HCT116 (cell line): ENCODE measurements around the gene TIAM1. TPM values are rescaled to one million over a fixed set of nuclear protein-coding genes. Genes with fewer than 3 reads are reported as not detected.

ENCODE experiments used
- ATAC-seq: fragments of 200-7000 bp; cut with Tn5 transposase; 2 replicates; pipeline ENCODE4 v1.9.1; 2020; ENCODE audit warnings: mild to moderate bottlenecking, moderate library complexity
- BruUV-seq: library from RNA; stranded (reverse); fragments of 400-500 nt; replicated peaks from 2 replicates; lab custom pipeline; 2021; lab: Mats Ljungman, UMichigan
- CTCF ChIA-PET: fragments of 300-600 bp; sonication (Branson Sonifier 250); formaldehyde crosslinking; loops from one replicate; lab custom pipeline; 2021; ENCODE audit warnings: antibody characterized with exemption; lab: Charles Lee
- POLR2A ChIA-PET: fragments of 300-600, 350-600 bp; sonication (Branson Sonifier 250); formaldehyde crosslinking; loops from one replicate; lab custom pipeline; 2021; ENCODE audit warnings: antibody characterized with exemption; lab: Charles Lee
- RAD21 ChIA-PET, 2 experiments: fragments of 300-600 bp; sonication (Branson Sonifier 250); formaldehyde crosslinking; loops; one replicate each; lab custom pipeline; 2023; ENCODE audit warnings: low total read pairs in 2 of 2; ENCODE audit not compliant: uncharacterized antibody in 2 of 2, unreplicated experiment in 2 of 2, low non-redundant PET in 1 of 2; lab: Charles Lee
- DNase-seq: peaks from one replicate; pipeline ENCODE4 v3.0.0-alpha.2; 2010; ENCODE audit warnings: low read depth, low spot score
- H2AFZ ChIP-seq: fragments of 200-600 bp; shearing (Covaris generic), sonication (generic); 2 replicates; pipeline ENCODE4 v1.6.1; 2017; ENCODE audit warnings: low read depth, mixed run types, mixed read lengths, antibody characterized with exemption, low read length; ENCODE audit not compliant: poor library complexity, severe bottlenecking
- H3K27ac ChIP-seq: 2 replicates; pipeline ENCODE4 v1.5.1; 2012; ENCODE audit warnings: low read depth, low read length
- H3K27me3 ChIP-seq: fragments of 200-600 bp; sonication (generic); 2 replicates; pipeline ENCODE4 v1.6.1; 2016; ENCODE audit warnings: mixed run types, low read length, mixed read lengths; ENCODE audit not compliant: insufficient read depth
- H3K36me3 ChIP-seq, 2 experiments: fragments of 200-500 bp in 1 of 2; fragments of 200-600 bp in 1 of 2; sonication (Bioruptor generic) in 1 of 2; sonication (generic) in 1 of 2; 2 replicates each; pipeline versions ENCODE4 v1.5.1 to v1.6.1; 2014 to 2016; ENCODE audit warnings: low read length in 2 of 2, inconsistent platforms in 1 of 2, mixed read lengths in 1 of 2, mixed run types in 1 of 2; ENCODE audit not compliant: insufficient read depth in 2 of 2, control insufficient read depth in 1 of 2
- H3K4me1 ChIP-seq, 2 experiments: fragments of 200-600 bp in 1 of 2; sonication (generic) in 1 of 2; 2 replicates each; pipeline versions ENCODE4 v1.5.1 to v1.6.1; 2012 to 2017; ENCODE audit warnings: low read length in 2 of 2, inconsistent platforms in 1 of 2, mild to moderate bottlenecking in 1 of 2, mixed read lengths in 1 of 2, mixed run types in 1 of 2, moderate library complexity in 1 of 2; ENCODE audit not compliant: insufficient read depth in 2 of 2, control insufficient read depth in 1 of 2
- H3K4me2 ChIP-seq: fragments of 200-600 bp; sonication (generic); 2 replicates; pipeline ENCODE4 v1.6.1; 2017; ENCODE audit warnings: mixed run types, low read length, mixed read lengths
- H3K4me3 ChIP-seq, 2 experiments: fragments of 200-600 bp in 1 of 2; sonication (generic) in 1 of 2; replicated peaks in 1 of 2; 2 replicates each; pipeline ENCODE4 v1.5.1; 2011 to 2016; ENCODE audit warnings: low read length in 2 of 2, control low read depth in 1 of 2, low read depth in 1 of 2, mild to moderate bottlenecking in 1 of 2, mixed read lengths in 1 of 2, mixed run types in 1 of 2
- H3K79me2 ChIP-seq: fragments of 200-600 bp; sonication (generic); 2 replicates; pipeline ENCODE4 v1.6.1; 2017; ENCODE audit warnings: mild to moderate bottlenecking, mixed run types, low read length, moderate library complexity, mixed read lengths; ENCODE audit not compliant: insufficient read depth
- H3K9ac ChIP-seq: fragments of 200-600 bp; sonication (generic); 2 replicates; pipeline ENCODE4 v1.6.1; 2016; ENCODE audit warnings: low read length, mixed read lengths
- H3K9me2 ChIP-seq: fragments of 200-600 bp; sonication (generic), shearing (Covaris generic); 2 replicates; pipeline ENCODE4 v1.6.1; 2017; ENCODE audit warnings: mixed run types, mild to moderate bottlenecking, moderate library complexity; ENCODE audit not compliant: insufficient read depth
- H3K9me3 ChIP-seq, 2 experiments: fragments of 200-500 bp in 1 of 2; fragments of 200-600 bp in 1 of 2; sonication (Bioruptor generic) in 1 of 2; sonication (generic) in 1 of 2; 2 replicates each; pipeline ENCODE4 v1.6.1; 2014 to 2017; ENCODE audit warnings: low read length in 2 of 2, mixed read lengths in 2 of 2, inconsistent platforms in 1 of 2, low read depth in 1 of 2, mild to moderate bottlenecking in 1 of 2, mixed run types in 1 of 2, moderate library complexity in 1 of 2; ENCODE audit not compliant: control insufficient read depth in 1 of 2, insufficient read depth in 1 of 2
- H4K20me1 ChIP-seq: fragments of 200-600 bp; sonication (generic), shearing (Covaris generic); 2 replicates; pipeline ENCODE4 v1.6.1; 2017; ENCODE audit warnings: mixed run types, mild to moderate bottlenecking, moderate library complexity; ENCODE audit not compliant: insufficient read depth
- CEBPB ChIP-seq: IDR thresholded peaks from 2 replicates; pipeline ENCODE4 v1.6.1; 2012; ENCODE audit warnings: low read depth
- EZH2phosphoT487 ChIP-seq: fragments of 200-600 bp; IDR thresholded peaks from 2 replicates; pipeline ENCODE4 v1.6.1; 2018; ENCODE audit warnings: antibody characterized with exemption, borderline replicate concordance
- RAD21 ChIP-seq: IDR thresholded peaks from 2 replicates; pipeline ENCODE4 v1.6.1; 2012; ENCODE audit warnings: low read depth, mild to moderate bottlenecking
- SP1 ChIP-seq: IDR thresholded peaks from 2 replicates; pipeline ENCODE4 v1.6.1; 2012; ENCODE audit warnings: low read depth
- YY1 ChIP-seq: IDR thresholded peaks from 2 replicates; pipeline ENCODE4 v1.6.1; 2011; ENCODE audit warnings: low read length, low read depth, moderate library complexity, mild to moderate bottlenecking; ENCODE audit not compliant: insufficient replicate concordance; ENCODE audit errors: extremely low read depth
- ZFX ChIP-seq: fragments of 450-650 bp; IDR thresholded peaks from 2 replicates; pipeline ENCODE4 v1.6.1; 2017
- ZNF274 ChIP-seq: fragments of 200-500 bp; sonication (Bioruptor generic); IDR thresholded peaks from 2 replicates; pipeline ENCODE4 v1.6.1; 2014; ENCODE audit warnings: mild to moderate bottlenecking, low read depth, low read length, inconsistent platforms
- intact Hi-C: fragments of 100-400 bp; cut with micrococcal nuclease; formaldehyde crosslinking; loops from 2 replicates; pipeline ENCODE4 v1.10.0; 2022
- total RNA-seq: library from RNA; stranded (reverse); gene quantifications from one replicate; pipeline ENCODE4 v1.2.1, GENCODE V29; 2021; ENCODE audit not compliant: unreplicated experiment
- TF ChIP-seq, protein P1 (sequence below): IDR thresholded peaks from 2 replicates; pipeline ENCODE4 v1.6.1; 2011; ENCODE audit warnings: mild to moderate bottlenecking, low read length, moderate library complexity; ENCODE audit not compliant: insufficient replicate concordance; ENCODE audit errors: extremely low read depth
- TF ChIP-seq, protein P2 (sequence below), 3 experiments: fragments of 200-600 bp in 1 of 3; sonication (generic) in 1 of 3; IDR thresholded peaks in 2 of 3; conservative IDR thresholded peaks in 1 of 3; 2 replicates each; pipeline ENCODE4 v1.5.1; 2012 to 2017; ENCODE audit warnings: low read depth in 2 of 3, low read length in 2 of 3, antibody characterized with exemption in 1 of 3, borderline replicate concordance in 1 of 3, control low read depth in 1 of 3, mild to moderate bottlenecking in 1 of 3, mixed read lengths in 1 of 3, mixed run types in 1 of 3, moderate library complexity in 1 of 3; ENCODE audit not compliant: insufficient read depth in 1 of 3

TIAM1 gene
- total RNA-seq, 1 experiment from 2014 or later: 47.8 TPM

- TF ChIP-seq, protein P1, sequence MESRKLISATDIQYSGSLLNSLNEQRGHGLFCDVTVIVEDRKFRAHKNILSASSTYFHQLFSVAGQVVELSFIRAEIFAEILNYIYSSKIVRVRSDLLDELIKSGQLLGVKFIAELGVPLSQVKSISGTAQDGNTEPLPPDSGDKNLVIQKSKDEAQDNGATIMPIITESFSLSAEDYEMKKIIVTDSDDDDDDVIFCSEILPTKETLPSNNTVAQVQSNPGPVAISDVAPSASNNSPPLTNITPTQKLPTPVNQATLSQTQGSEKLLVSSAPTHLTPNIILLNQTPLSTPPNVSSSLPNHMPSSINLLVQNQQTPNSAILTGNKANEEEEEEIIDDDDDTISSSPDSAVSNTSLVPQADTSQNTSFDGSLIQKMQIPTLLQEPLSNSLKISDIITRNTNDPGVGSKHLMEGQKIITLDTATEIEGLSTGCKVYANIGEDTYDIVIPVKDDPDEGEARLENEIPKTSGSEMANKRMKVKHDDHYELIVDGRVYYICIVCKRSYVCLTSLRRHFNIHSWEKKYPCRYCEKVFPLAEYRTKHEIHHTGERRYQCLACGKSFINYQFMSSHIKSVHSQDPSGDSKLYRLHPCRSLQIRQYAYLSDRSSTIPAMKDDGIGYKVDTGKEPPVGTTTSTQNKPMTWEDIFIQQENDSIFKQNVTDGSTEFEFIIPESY: no peak
Observed at GRCh38 chr21:31370893-31371544, 27.0 kb upstream of the TIAM1 start (continued).

DNA sequence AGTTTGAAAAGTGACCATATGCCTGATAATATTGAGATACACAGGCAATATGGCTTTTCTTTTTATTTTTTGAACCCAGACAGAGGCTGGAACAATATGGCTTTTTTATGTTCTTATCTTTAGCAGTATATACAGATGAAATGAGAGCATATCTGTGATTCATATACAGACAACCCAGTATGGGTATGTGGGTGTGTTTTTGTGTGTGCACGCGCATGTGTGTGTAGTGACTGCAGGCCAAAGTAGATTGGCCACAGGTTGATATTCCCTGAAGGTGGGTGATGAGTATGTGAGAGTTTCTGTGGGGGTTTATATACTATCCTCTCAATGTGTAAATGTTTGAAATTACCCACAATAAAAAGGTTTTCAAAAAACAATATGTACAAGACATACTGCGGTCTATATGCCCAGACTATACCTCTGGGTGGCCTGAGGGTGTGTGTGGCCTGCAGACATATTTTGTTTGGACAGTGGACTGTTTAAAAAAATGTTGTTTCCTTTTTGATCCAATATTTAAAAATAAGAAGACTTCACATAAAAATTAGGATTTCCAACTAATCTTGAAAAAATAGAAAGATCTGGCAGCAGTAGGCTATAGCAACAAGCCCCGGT lies 26.3 kb upstream of the TIAM1 start:
- no peak for TF ChIP-seq ZFX
- TF ChIP-seq CEBPB: no peak
- TF ChIP-seq RAD21: no peak
- no peak for TF ChIP-seq ZNF274
- no peak for TF ChIP-seq SP1
- TF ChIP-seq, protein P2, sequence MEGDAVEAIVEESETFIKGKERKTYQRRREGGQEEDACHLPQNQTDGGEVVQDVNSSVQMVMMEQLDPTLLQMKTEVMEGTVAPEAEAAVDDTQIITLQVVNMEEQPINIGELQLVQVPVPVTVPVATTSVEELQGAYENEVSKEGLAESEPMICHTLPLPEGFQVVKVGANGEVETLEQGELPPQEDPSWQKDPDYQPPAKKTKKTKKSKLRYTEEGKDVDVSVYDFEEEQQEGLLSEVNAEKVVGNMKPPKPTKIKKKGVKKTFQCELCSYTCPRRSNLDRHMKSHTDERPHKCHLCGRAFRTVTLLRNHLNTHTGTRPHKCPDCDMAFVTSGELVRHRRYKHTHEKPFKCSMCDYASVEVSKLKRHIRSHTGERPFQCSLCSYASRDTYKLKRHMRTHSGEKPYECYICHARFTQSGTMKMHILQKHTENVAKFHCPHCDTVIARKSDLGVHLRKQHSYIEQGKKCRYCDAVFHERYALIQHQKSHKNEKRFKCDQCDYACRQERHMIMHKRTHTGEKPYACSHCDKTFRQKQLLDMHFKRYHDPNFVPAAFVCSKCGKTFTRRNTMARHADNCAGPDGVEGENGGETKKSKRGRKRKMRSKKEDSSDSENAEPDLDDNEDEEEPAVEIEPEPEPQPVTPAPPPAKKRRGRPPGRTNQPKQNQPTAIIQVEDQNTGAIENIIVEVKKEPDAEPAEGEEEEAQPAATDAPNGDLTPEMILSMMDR (IDR thresholded peaks at IDR 0.05 in 2 of 3, conservative IDR thresholded peaks at IDR 0.05 in 1 of 3; ENCODE audit: borderline replicate concordance in 1 of 3, insufficient read depth in 1 of 3, low read depth in 2 of 3, low read length in 2 of 3): no peak
- TF ChIP-seq EZH2phosphoT487: no peak
- no peak for TF ChIP-seq YY1
- no TSS peak for BruUV-seq
- H3K27ac ChIP-seq: no peak overlapping the region; the same call in 1 of the 2 replicates
- no peak for ATAC-seq
- H3K79me2 ChIP-seq: no peaks in the 10 kb centered on the region
- intact Hi-C loops: no loop called here
- H2AFZ ChIP-seq: no peak overlapping the region
- RAD21 ChIA-PET: no interaction called here
- H3K4me1 ChIP-seq: peaks cover 83 to 89% of the 10 kb centered on the region in 2 experiments
- no peaks in the 10 kb centered on the region for H3K9me2 ChIP-seq
- H3K9me3 ChIP-seq: no peaks in the 10 kb centered on the region
- H3K27me3 ChIP-seq: no peaks in the 10 kb centered on the region
- POLR2A ChIA-PET: interaction anchor here (1.0 to 2.8 kb wide), 2 partner anchors 16 to 36 kb away, joined by 3 to 15 read pairs; no protein-coding TSS in a partner anchor
- CTCF ChIA-PET: no interaction called here
- DNase-seq: no peak
- peak overlapping the region; percentile 60; the same call in 1 of the 2 replicates for H3K4me2 ChIP-seq
- H4K20me1 ChIP-seq: no peaks in the 10 kb centered on the region
- no peaks in the 10 kb centered on the region for H3K36me3 ChIP-seq
- no peak overlapping the region for H3K9ac ChIP-seq
- H3K4me3 ChIP-seq: no peak overlapping the region
